H9 (cell line): Measurements from ENCODE around the gene DMRTA2. TPM values are rescaled to one million over a fixed set of nuclear protein-coding genes. Genes with fewer than 3 reads are reported as not detected.

Experiments used
- DNase-seq: peaks from one replicate; pipeline ENCODE4 v3.0.0-alpha.2; 2017
- H2AFZ ChIP-seq: one replicate; pipeline ENCODE4 v1.6.1; 2013; ENCODE audit warnings: mild to moderate bottlenecking, low read length, control low read depth, moderate library complexity
- H2AK5ac ChIP-seq: 2 replicates; pipeline ENCODE4 v1.6.1; 2013; ENCODE audit warnings: low read length, control low read depth, mixed read lengths; ENCODE audit not compliant: insufficient read length
- H2BK120ac ChIP-seq: one replicate; pipeline ENCODE4 v1.6.1; 2013; ENCODE audit warnings: low read depth, mild to moderate bottlenecking, low read length, control low read depth, inconsistent platforms; ENCODE audit not compliant: poor library complexity, severe bottlenecking
- H2BK12ac ChIP-seq: 2 replicates; pipeline ENCODE4 v1.6.1; 2013; ENCODE audit warnings: low read length, control low read depth, mixed read lengths, low read depth; ENCODE audit not compliant: insufficient read length
- H2BK15ac ChIP-seq: 2 replicates; pipeline ENCODE4 v1.6.1; 2013; ENCODE audit warnings: low read depth, low read length, control low read depth
- H2BK20ac ChIP-seq: one replicate; pipeline ENCODE4 v1.6.1; 2013; ENCODE audit warnings: low read depth, mild to moderate bottlenecking, low read length, control low read depth, inconsistent platforms; ENCODE audit not compliant: poor library complexity, severe bottlenecking
- H2BK5ac ChIP-seq: 2 replicates; pipeline ENCODE4 v1.6.1; 2013; ENCODE audit warnings: low read length, control low read depth, mixed read lengths; ENCODE audit not compliant: insufficient read length
- H3K14ac ChIP-seq: 2 replicates; pipeline ENCODE4 v1.6.1; 2013; ENCODE audit warnings: low read length, control low read depth; ENCODE audit not compliant: insufficient read depth
- H3K18ac ChIP-seq: 2 replicates; pipeline ENCODE4 v1.6.1; 2013; ENCODE audit warnings: low read depth, mild to moderate bottlenecking, mixed read lengths, low read length, control low read depth; ENCODE audit not compliant: insufficient read length
- H3K23ac ChIP-seq: 2 replicates; pipeline ENCODE4 v1.6.1; 2013; ENCODE audit warnings: low read length, control low read depth, mixed read lengths, low read depth; ENCODE audit not compliant: insufficient read length
- H3K23me2 ChIP-seq: 2 replicates; pipeline ENCODE4 v1.6.1; 2013; ENCODE audit warnings: low read depth, mild to moderate bottlenecking, mixed read lengths, low read length, control low read depth; ENCODE audit not compliant: insufficient read length, poor library complexity, severe bottlenecking
- H3K27ac ChIP-seq: 2 replicates; pipeline ENCODE4 v1.5.1; 2013; ENCODE audit warnings: low read length, control low read depth, mixed read lengths, low read depth; ENCODE audit not compliant: insufficient read length
- H3K27me3 ChIP-seq: 2 replicates; pipeline ENCODE4 v1.6.1; 2013; ENCODE audit warnings: low read length, control low read depth, inconsistent platforms; ENCODE audit not compliant: insufficient read depth
- H3K4ac ChIP-seq: 2 replicates; pipeline ENCODE4 v1.6.1; 2013; ENCODE audit warnings: low read depth, mild to moderate bottlenecking, control low read depth, inconsistent platforms, low read length, moderate library complexity
- H3K4me1 ChIP-seq: 2 replicates; pipeline ENCODE4 v1.6.1; 2013; ENCODE audit warnings: low read length, control low read depth, inconsistent platforms; ENCODE audit not compliant: insufficient read depth
- H3K4me2 ChIP-seq: 2 replicates; pipeline ENCODE4 v1.6.1; 2013; ENCODE audit warnings: low read length, control low read depth, mixed read lengths; ENCODE audit not compliant: insufficient read length, insufficient read depth
- H3K56ac ChIP-seq: 2 replicates; pipeline ENCODE4 v1.6.1; 2013; ENCODE audit warnings: low read depth, mild to moderate bottlenecking, mixed read lengths, low read length, control low read depth; ENCODE audit not compliant: insufficient read length
- H3K79me1 ChIP-seq: 2 replicates; pipeline ENCODE4 v1.6.1; 2013; ENCODE audit warnings: low read depth, mild to moderate bottlenecking, moderate library complexity, low read length, control low read depth, inconsistent platforms; ENCODE audit not compliant: insufficient read depth, poor library complexity, severe bottlenecking
- H3K79me2 ChIP-seq: 2 replicates; pipeline ENCODE4 v1.6.1; 2013; ENCODE audit warnings: low read length, control low read depth, inconsistent platforms; ENCODE audit not compliant: insufficient read depth
- H3K9ac ChIP-seq: 2 replicates; pipeline ENCODE4 v1.6.1; 2013; ENCODE audit warnings: low read length, control low read depth, mixed read lengths; ENCODE audit not compliant: insufficient read length; ENCODE audit errors: extremely low read depth
- H3K9me3 ChIP-seq: one replicate; pipeline ENCODE4 v1.6.1; 2013; ENCODE audit warnings: low read depth, low read length, inconsistent platforms; ENCODE audit not compliant: control insufficient read depth
- H3T11ph ChIP-seq: one replicate; pipeline ENCODE4 v1.6.1; 2013; ENCODE audit warnings: mild to moderate bottlenecking, low read length, control low read depth, inconsistent platforms
- H4K20me1 ChIP-seq: one replicate; pipeline ENCODE4 v1.6.1; 2013; ENCODE audit not compliant: control insufficient read depth, insufficient read length, insufficient read depth
- H4K5ac ChIP-seq: 2 replicates; pipeline ENCODE4 v1.6.1; 2013; ENCODE audit warnings: low read depth, mild to moderate bottlenecking, mixed read lengths, low read length, control low read depth; ENCODE audit not compliant: insufficient read length
- H4K8ac ChIP-seq: replicated peaks from 2 replicates; pipeline ENCODE4 v1.6.1; 2013; ENCODE audit warnings: low read length, control low read depth, mixed read lengths, low read depth; ENCODE audit not compliant: insufficient read length
- H4K91ac ChIP-seq: 2 replicates; pipeline ENCODE4 v1.6.1; 2013; ENCODE audit warnings: low read depth, mild to moderate bottlenecking, moderate library complexity, mixed read lengths, low read length, control low read depth; ENCODE audit not compliant: insufficient read length
- H3K27ac Mint-ChIP-seq, 3 experiments: 2 replicates in 2 of 3; 3 replicates in 1 of 3; pipeline ENCODE4 v1.8.0; 2020 to 2021; ENCODE audit warnings: mixed read lengths in 3 of 3, mild to moderate bottlenecking in 1 of 3, moderate library complexity in 1 of 3
- H3K27me3 Mint-ChIP-seq: 2 replicates; pipeline ENCODE4 v1.8.0; 2021; ENCODE audit warnings: low read depth, mild to moderate bottlenecking, moderate library complexity, mixed read lengths
- H3K36me3 Mint-ChIP-seq, 3 experiments: 2 replicates in 2 of 3; 3 replicates in 1 of 3; pipeline ENCODE4 v1.8.0; 2020 to 2021; ENCODE audit warnings: low read depth in 3 of 3, mixed read lengths in 3 of 3; ENCODE audit not compliant: insufficient read depth in 1 of 3
- H3K4me1 Mint-ChIP-seq, 2 experiments: 2 replicates each; pipeline ENCODE4 v1.8.0; 2020; ENCODE audit warnings: mixed read lengths in 2 of 2
- H3K4me3 Mint-ChIP-seq, 2 experiments: 2 replicates in 1 of 2; 3 replicates in 1 of 2; pipeline ENCODE4 v1.8.0; 2020 to 2021; ENCODE audit warnings: mild to moderate bottlenecking in 2 of 2, mixed read lengths in 2 of 2, moderate library complexity in 1 of 2
- H3K9me3 Mint-ChIP-seq, 2 experiments: 2 replicates in 1 of 2; 3 replicates in 1 of 2; pipeline ENCODE4 v1.8.0; 2020; ENCODE audit warnings: mild to moderate bottlenecking in 2 of 2, mixed read lengths in 2 of 2, moderate library complexity in 1 of 2
- CTCF ChIP-seq: fragments of 200-600 bp; sonication (generic); conservative IDR thresholded peaks from 3 replicates; pipeline ENCODE4 v1.8.0; 2021; ENCODE audit warnings: antibody characterized with exemption, mild to moderate bottlenecking
- WGBS: extraction: QIAGEN DNeasy Blood & Tissue Kit; methylation state at CpG from one replicate; pipeline ENCODE4 v1.1.7; 2013; ENCODE audit warnings: missing lambda C conversion rate, low lambda C conversion rate, mixed read lengths; ENCODE audit not compliant: insufficient read length; ENCODE audit errors: extremely low coverage; 5-methylcytosine and 5-hydroxymethylcytosine counted together
- total RNA-seq: library from RNA; stranded (reverse); gene quantifications from 2 replicates; pipeline ENCODE4 v1.2.1, GENCODE V29; 2021

Gene DMRTA2
- total RNA-seq, 1 experiment from 2014 or later, result 0.11 TPM

GRCh38 chr1:50418600-50419109, 4.6 kb downstream of the DMRTA2 start:
- H3K27ac Mint-ChIP-seq, result no peak overlapping the region
- H2BK15ac ChIP-seq, result no peak overlapping the region
- no peak overlapping the region for H2BK20ac ChIP-seq
- no peak overlapping the region for H3T11ph ChIP-seq
- TF ChIP-seq CTCF, result no peak
- H3K9me3 ChIP-seq, result no peaks in the 10 kb centered on the region
- H3K56ac ChIP-seq, result no peak overlapping the region
- no peak overlapping the region for H3K23ac ChIP-seq
- H3K27me3 ChIP-seq, result peaks cover 98% of the 10 kb centered on the region
- H3K4me1 Mint-ChIP-seq, result peaks cover 35 to 51% of the 10 kb centered on the region in 2 experiments
- H3K79me2 ChIP-seq, result no peaks in the 10 kb centered on the region
- peaks cover 22% of the 10 kb centered on the region for H3K23me2 ChIP-seq
- no peak overlapping the region for H2AFZ ChIP-seq
- DNase-seq, result peak; percentile 50
- no peak overlapping the region for H3K14ac ChIP-seq
- H3K4me3 Mint-ChIP-seq, result peak overlapping the region; percentile 49 to 68; a peak in 4 of 5 replicates
- H2AK5ac ChIP-seq, result no peak overlapping the region
- no peak overlapping the region for H2BK12ac ChIP-seq
- no peaks in the 10 kb centered on the region for H4K20me1 ChIP-seq
- no peak overlapping the region for H4K8ac ChIP-seq
- no peaks in the 10 kb centered on the region for H3K79me1 ChIP-seq
- no peak overlapping the region for H2BK120ac ChIP-seq
- no CpG with 5 or more reads among the region's 64 CpGs for WGBS
- no peak overlapping the region for H3K27ac ChIP-seq
- H3K27me3 Mint-ChIP-seq, result peaks cover 98% of the 10 kb centered on the region
- H4K91ac ChIP-seq, result no peak overlapping the region
- H4K5ac ChIP-seq, result no peak overlapping the region
- peak overlapping the region; percentile 41 for H3K4me2 ChIP-seq
- no peak overlapping the region for H2BK5ac ChIP-seq
- H3K4ac ChIP-seq, result no peak overlapping the region
- H3K4me1 ChIP-seq, result no peaks in the 10 kb centered on the region
- no peak overlapping the region for H3K18ac ChIP-seq
- no peak overlapping the region for H3K9ac ChIP-seq
- H3K9me3 Mint-ChIP-seq, result peaks cover 5 to 16% of the 10 kb centered on the region in 2 experiments; a peak in 4 of 5 replicates
- H3K36me3 Mint-ChIP-seq, result peaks cover 0 to 2% (median 0%) of the 10 kb centered on the region in 3 experiments; a peak in 3 of 7 replicates
